Measurements from ENCODE around the gene OR2K2. TPM values are rescaled to one million over a fixed set of nuclear protein-coding genes. Genes with fewer than 3 reads are reported as not detected.

Gene OR2K2
- total and polyA plus RNA-seq, 10 of the 15 experiments (the other 5 are each of a cell fraction or from before 2014, with no cell fraction given), result 0.12 TPM; not detected in 9

DNA sequence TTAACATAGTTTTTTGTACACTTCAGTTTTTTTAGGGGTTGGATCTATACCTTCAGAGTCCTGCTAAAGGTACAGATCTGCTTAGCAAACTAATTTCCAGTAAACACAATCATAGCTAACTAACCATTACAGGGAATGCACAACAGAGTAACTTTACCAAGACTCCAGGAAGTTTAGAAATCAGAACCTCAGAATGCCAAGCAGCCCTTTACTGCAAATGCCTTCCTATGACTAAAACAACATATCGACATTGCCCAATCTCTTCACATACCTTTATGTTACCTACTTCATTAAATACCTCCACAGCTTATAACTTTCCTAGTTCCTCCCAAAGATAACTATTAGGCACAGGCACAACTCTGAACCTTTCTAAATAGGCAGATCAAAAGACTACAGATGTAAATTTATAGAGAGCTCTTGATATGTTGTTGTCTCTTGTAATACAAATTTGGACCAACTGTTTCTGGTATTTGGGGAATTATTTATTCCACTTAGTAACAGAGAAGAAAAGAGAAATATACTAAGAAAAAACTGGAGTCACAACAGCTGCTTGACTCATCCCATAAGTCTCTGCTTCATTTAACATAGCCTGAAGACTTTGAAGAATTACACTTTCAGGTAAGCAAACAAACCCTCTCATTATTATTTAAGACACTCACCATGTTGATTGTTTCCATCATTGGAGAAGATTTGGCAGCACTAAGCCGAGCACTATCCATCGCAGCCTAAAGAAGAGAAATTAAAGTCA lies 46.0 kb upstream of the OR2K2 start:
- 97% methylated on average over 3 of the region's 3 CpGs for WGBS (ENCODE audit: insufficient coverage, insufficient replicate concordance, low lambda C conversion rate, missing lambda C conversion rate)
- ChIA-PET RAD21 (ENCODE audit: unreplicated experiment) (no interaction called here), CTCF (interaction anchor here (0.6 to 0.9 kb wide), 3 partner anchors 18 to 296 kb away, joined by 3 read pairs; no protein-coding TSS in a partner anchor), POLR2A (no interaction called here), SMC1A (ENCODE audit: uncharacterized antibody, unreplicated experiment) (interaction anchor here (0.8 to 1.4 kb wide), 4 partner anchors 13 to 986 kb away, joined by 3 to 5 read pairs (median 4); no protein-coding TSS in a partner anchor)
- no peaks in the 10 kb centered on the region for H3K9me3 ChIP-seq (replicated peaks; ENCODE audit: control insufficient read depth, insufficient read depth, low read length)
- intact Hi-C loops (cut with micrococcal nuclease; ENCODE audit: unreplicated experiment) (no loop called here), in situ Hi-C loops (cut with MboI) (no loop called here)
- H3K4me2 ChIP-seq (ENCODE audit: control insufficient read depth, insufficient read depth), result no peak overlapping the region
- H3K27ac ChIP-seq (ENCODE audit: control insufficient read depth, insufficient read depth), result no peak overlapping the region
- H3K27me3 ChIP-seq (replicated peaks in 1 of 2; ENCODE audit: control insufficient read depth in 2 of 2, insufficient read depth in 2 of 2, low read length in 1 of 2), result no peaks in the 10 kb centered on the region
- no peak for DNase-seq (ENCODE audit: low read depth, low spot score)
- no peak overlapping the region for H3K9ac ChIP-seq (ENCODE audit: control insufficient read depth, insufficient read depth, low read length)
- BruUV-seq (replicated peaks), result no TSS peak
- H3K79me2 ChIP-seq (ENCODE audit: control insufficient read depth, insufficient read depth, low read length), result no peaks in the 10 kb centered on the region
- no peak for FAIRE-seq
- no peaks in the 10 kb centered on the region for H4K20me1 ChIP-seq (ENCODE audit: control insufficient read depth, insufficient read depth)
- no peak for ATAC-seq
- no peak overlapping the region for H3K4me3 ChIP-seq
- peaks cover 3 to 33% of the 10 kb centered on the region in 2 experiments for H3K36me3 ChIP-seq (ENCODE audit: control insufficient read depth in 2 of 2, insufficient read depth in 2 of 2, low read length in 1 of 2)
- H3K4me1 ChIP-seq (ENCODE audit: control insufficient read depth, insufficient read depth, low read length), result no peaks in the 10 kb centered on the region
- H2AFZ ChIP-seq (ENCODE audit: control insufficient read depth, low read depth, low read length), result no peak overlapping the region
- TF ChIP-seq, protein P1, sequence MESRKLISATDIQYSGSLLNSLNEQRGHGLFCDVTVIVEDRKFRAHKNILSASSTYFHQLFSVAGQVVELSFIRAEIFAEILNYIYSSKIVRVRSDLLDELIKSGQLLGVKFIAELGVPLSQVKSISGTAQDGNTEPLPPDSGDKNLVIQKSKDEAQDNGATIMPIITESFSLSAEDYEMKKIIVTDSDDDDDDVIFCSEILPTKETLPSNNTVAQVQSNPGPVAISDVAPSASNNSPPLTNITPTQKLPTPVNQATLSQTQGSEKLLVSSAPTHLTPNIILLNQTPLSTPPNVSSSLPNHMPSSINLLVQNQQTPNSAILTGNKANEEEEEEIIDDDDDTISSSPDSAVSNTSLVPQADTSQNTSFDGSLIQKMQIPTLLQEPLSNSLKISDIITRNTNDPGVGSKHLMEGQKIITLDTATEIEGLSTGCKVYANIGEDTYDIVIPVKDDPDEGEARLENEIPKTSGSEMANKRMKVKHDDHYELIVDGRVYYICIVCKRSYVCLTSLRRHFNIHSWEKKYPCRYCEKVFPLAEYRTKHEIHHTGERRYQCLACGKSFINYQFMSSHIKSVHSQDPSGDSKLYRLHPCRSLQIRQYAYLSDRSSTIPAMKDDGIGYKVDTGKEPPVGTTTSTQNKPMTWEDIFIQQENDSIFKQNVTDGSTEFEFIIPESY (IDR thresholded peaks at IDR 0.05), result no peak
- TF ChIP-seq FOXK2 (IDR thresholded peaks at IDR 0.05), result no peak
- TF ChIP-seq, protein P2, sequence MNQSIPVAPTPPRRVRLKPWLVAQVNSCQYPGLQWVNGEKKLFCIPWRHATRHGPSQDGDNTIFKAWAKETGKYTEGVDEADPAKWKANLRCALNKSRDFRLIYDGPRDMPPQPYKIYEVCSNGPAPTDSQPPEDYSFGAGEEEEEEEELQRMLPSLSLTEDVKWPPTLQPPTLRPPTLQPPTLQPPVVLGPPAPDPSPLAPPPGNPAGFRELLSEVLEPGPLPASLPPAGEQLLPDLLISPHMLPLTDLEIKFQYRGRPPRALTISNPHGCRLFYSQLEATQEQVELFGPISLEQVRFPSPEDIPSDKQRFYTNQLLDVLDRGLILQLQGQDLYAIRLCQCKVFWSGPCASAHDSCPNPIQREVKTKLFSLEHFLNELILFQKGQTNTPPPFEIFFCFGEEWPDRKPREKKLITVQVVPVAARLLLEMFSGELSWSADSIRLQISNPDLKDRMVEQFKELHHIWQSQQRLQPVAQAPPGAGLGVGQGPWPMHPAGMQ (IDR thresholded peaks at IDR 0.05; ENCODE audit: borderline replicate concordance), result no peak
- TF ChIP-seq ZBED1 (IDR thresholded peaks at IDR 0.05; ENCODE audit: borderline replicate concordance), result no peak
- TF ChIP-seq YBX1 (IDR thresholded peaks at IDR 0.05), result no peak
- TF ChIP-seq NFYB (IDR thresholded peaks at IDR 0.05; ENCODE audit: insufficient read depth, low read depth, low read length), result no peak
- no peak for TF ChIP-seq CREM (IDR thresholded peaks at IDR 0.05; ENCODE audit: low read depth)
- TF ChIP-seq NFYA (IDR thresholded peaks at IDR 0.05; ENCODE audit: borderline replicate concordance, low read depth, low read length), result no peak
- TF ChIP-seq TARDBP (IDR thresholded peaks at IDR 0.05; ENCODE audit: borderline replicate concordance), result no peak
- TF ChIP-seq MEF2B (IDR thresholded peaks at IDR 0.05; ENCODE audit: partially characterized antibody, poor library complexity, severe bottlenecking), result no peak
- no peak for TF ChIP-seq NR2F1 (conservative IDR thresholded peaks at IDR 0.05)
- no peak for TF ChIP-seq STAT3 (IDR thresholded peaks at IDR 0.05; ENCODE audit: low read depth, low read length)
- no peak for TF ChIP-seq JUND (IDR thresholded peaks at IDR 0.05; ENCODE audit: low read depth, low read length)
- TF ChIP-seq CBX5 (IDR thresholded peaks at IDR 0.05; ENCODE audit: low read depth), result no peak
- TF ChIP-seq, protein P3, sequence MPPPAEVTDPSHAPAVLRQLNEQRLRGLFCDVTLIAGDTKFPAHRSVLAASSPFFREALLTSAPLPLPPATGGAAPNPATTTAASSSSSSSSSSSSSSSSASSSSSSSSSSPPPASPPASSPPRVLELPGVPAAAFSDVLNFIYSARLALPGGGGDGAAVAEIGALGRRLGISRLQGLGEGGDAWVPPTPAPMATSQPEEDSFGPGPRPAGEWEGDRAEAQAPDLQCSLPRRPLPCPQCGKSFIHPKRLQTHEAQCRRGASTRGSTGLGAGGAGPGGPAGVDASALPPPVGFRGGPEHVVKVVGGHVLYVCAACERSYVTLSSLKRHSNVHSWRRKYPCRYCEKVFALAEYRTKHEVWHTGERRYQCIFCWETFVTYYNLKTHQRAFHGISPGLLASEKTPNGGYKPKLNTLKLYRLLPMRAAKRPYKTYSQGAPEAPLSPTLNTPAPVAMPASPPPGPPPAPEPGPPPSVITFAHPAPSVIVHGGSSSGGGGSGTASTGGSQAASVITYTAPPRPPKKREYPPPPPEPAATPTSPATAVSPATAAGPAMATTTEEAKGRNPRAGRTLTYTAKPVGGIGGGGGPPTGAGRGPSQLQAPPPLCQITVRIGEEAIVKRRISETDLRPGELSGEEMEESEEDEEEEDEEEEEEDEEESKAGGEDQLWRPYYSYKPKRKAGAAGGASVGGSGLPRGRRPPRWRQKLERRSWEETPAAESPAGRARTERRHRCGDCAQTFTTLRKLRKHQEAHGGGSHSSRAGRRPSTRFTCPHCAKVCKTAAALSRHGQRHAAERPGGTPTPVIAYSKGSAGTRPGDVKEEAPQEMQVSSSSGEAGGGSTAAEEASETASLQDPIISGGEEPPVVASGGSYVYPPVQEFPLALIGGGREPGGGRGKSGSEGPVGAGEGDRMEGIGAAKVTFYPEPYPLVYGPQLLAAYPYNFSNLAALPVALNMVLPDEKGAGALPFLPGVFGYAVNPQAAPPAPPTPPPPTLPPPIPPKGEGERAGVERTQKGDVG (CRISPR knock-in tag; IDR thresholded peaks at IDR 0.05), result no peak
- TF ChIP-seq CHD1 (IDR thresholded peaks at IDR 0.05; ENCODE audit: low read depth, low read length), result no peak
